MM.1S (cell line): Measurements from ENCODE around the gene KCNQ1.

ENCODE experiments used
- DNase-seq: peaks from one replicate; pipeline ENCODE4 v3.0.0-alpha.2; 2015
- H2AFZ ChIP-seq: fragments of 300-600 bp; sonication (generic); 2 replicates; pipeline ENCODE4 v1.6.0; 2016; ENCODE audit warnings: antibody characterized with exemption, low read length
- H3F3A ChIP-seq: fragments of 300-600 bp; sonication (generic); 2 replicates; pipeline ENCODE4 v1.6.1; 2016; ENCODE audit warnings: mild to moderate bottlenecking, antibody characterized with exemption, low read length, moderate library complexity, mixed read lengths; ENCODE audit not compliant: insufficient read depth
- H3K27ac ChIP-seq: fragments of 300-600 bp; sonication (generic); 2 replicates; pipeline ENCODE4 v1.5.1; 2016; ENCODE audit warnings: mild to moderate bottlenecking, low read length
- H3K27me3 ChIP-seq: fragments of 300-600 bp; sonication (generic); replicated peaks from 2 replicates; pipeline ENCODE4 v1.6.0; 2016; ENCODE audit warnings: low read length; ENCODE audit not compliant: insufficient read depth
- H3K36me3 ChIP-seq: fragments of 300-600 bp; sonication (generic); replicated peaks from 2 replicates; pipeline ENCODE4 v1.6.1; 2016; ENCODE audit warnings: mild to moderate bottlenecking, low read length, mixed read lengths; ENCODE audit not compliant: insufficient read depth
- H3K4me1 ChIP-seq: fragments of 300-600 bp; sonication (generic); 2 replicates; pipeline ENCODE4 v1.6.1; 2016; ENCODE audit warnings: low read length, mixed read lengths
- H3K4me2 ChIP-seq: fragments of 300-600 bp; sonication (generic); 2 replicates; pipeline ENCODE4 v1.6.0; 2016; ENCODE audit warnings: low read depth, low read length
- H3K4me3 ChIP-seq: fragments of 300-600 bp; sonication (generic); 2 replicates; pipeline ENCODE4 v1.5.1; 2016; ENCODE audit warnings: low read length, mixed read lengths
- H3K79me2 ChIP-seq: fragments of 300-600 bp; sonication (generic); 2 replicates; pipeline ENCODE4 v1.6.1; 2016; ENCODE audit warnings: mixed run types, low read length, mixed read lengths
- H3K9ac ChIP-seq: fragments of 300-600 bp; sonication (generic); 2 replicates; pipeline ENCODE4 v1.6.1; 2016; ENCODE audit warnings: low read length, mixed read lengths
- H3K9me2 ChIP-seq: fragments of 300-600 bp; sonication (generic); replicated peaks from 2 replicates; pipeline ENCODE4 v1.6.1; 2016; ENCODE audit warnings: mild to moderate bottlenecking, low read length, mixed read lengths; ENCODE audit not compliant: insufficient read depth
- H3K9me3 ChIP-seq: fragments of 300-600 bp; sonication (generic); replicated peaks from 2 replicates; pipeline ENCODE4 v1.6.1; 2016; ENCODE audit warnings: mild to moderate bottlenecking, low read length, mixed read lengths; ENCODE audit not compliant: insufficient read depth
- H4K20me1 ChIP-seq: fragments of 300-600 bp; sonication (generic); 2 replicates; pipeline ENCODE4 v1.6.1; 2016; ENCODE audit warnings: mild to moderate bottlenecking, low read length, moderate library complexity, mixed read lengths; ENCODE audit not compliant: insufficient read depth
- CTCF ChIP-seq: fragments of 300-600 bp; sonication (generic); IDR thresholded peaks from 2 replicates; pipeline ENCODE4 v1.5.1; 2016; ENCODE audit warnings: antibody characterized with exemption, low read length, mixed read lengths
- EZH2 ChIP-seq: fragments of 300-600 bp; sonication (generic); optimal IDR thresholded peaks from 2 replicates; pipeline ENCODE3; 2017; ENCODE audit warnings: low read depth, mild to moderate bottlenecking, antibody characterized with exemption, low read length, mixed read lengths
- EZH2phosphoT487 ChIP-seq: fragments of 300-600 bp; sonication (generic); IDR thresholded peaks from 2 replicates; pipeline ENCODE4 v1.6.1; 2018; ENCODE audit warnings: antibody characterized with exemption, low read length

KCNQ1 gene

GRCh38 chr11:2465202-2466068 is 20.6 kb downstream of the KCNQ1 start:
- peaks cover 37% of the 10 kb centered on the region for H3K4me1 ChIP-seq
- no peaks in the 10 kb centered on the region for H4K20me1 ChIP-seq
- DNase-seq, result no peak
- no peak overlapping the region for H3K4me2 ChIP-seq
- no peaks in the 10 kb centered on the region for H3K36me3 ChIP-seq
- H2AFZ ChIP-seq, result no peak overlapping the region
- H3K27me3 ChIP-seq, result no peaks in the 10 kb centered on the region
- H3K9ac ChIP-seq, result no peak overlapping the region
- peaks cover 8% of the 10 kb centered on the region for H3F3A ChIP-seq
- H3K79me2 ChIP-seq, result peaks cover 88% of the 10 kb centered on the region
- no peak overlapping the region for H3K4me3 ChIP-seq
- no peaks in the 10 kb centered on the region for H3K9me3 ChIP-seq
- TF ChIP-seq CTCF (no peak), EZH2 (no peak)
- H3K27ac ChIP-seq, result no peak overlapping the region
- H3K9me2 ChIP-seq, result no peaks in the 10 kb centered on the region

GRCh38 chr11:2466069-2466801 is 21.4 kb downstream of the KCNQ1 start:
- no peaks in the 10 kb centered on the region for H3K27me3 ChIP-seq
- TF ChIP-seq CTCF, result no peak
- TF ChIP-seq EZH2, result no peak
- no peak for TF ChIP-seq EZH2phosphoT487
- H3K9ac ChIP-seq, result peak overlapping the region; percentile 66; the same call in 1 of the 2 replicates
- H3K4me1 ChIP-seq, result peaks cover 29% of the 10 kb centered on the region
- no peak overlapping the region for H2AFZ ChIP-seq
- H3K9me3 ChIP-seq, result no peaks in the 10 kb centered on the region
- peak overlapping the region; percentile 89; the same call in 1 of the 2 replicates for H3K27ac ChIP-seq
- H3K9me2 ChIP-seq, result no peaks in the 10 kb centered on the region
- H3K4me2 ChIP-seq, result peak overlapping the region; percentile 99
- 0 out of 2 replicates have a peak, but pooled peaks cover 3% of the 10 kb centered on the region for H3F3A ChIP-seq
- no peaks in the 10 kb centered on the region for H4K20me1 ChIP-seq
- H3K4me3 ChIP-seq, result peak overlapping the region; percentile 44; the same call in 1 of the 2 replicates
- no peak for DNase-seq
- peaks cover 88% of the 10 kb centered on the region for H3K79me2 ChIP-seq
- no peaks in the 10 kb centered on the region for H3K36me3 ChIP-seq

- Histone ChIP-seq H3K27ac (peak overlapping the region; percentile 89), H2AFZ (peak overlapping the region; percentile 44), H4K20me1 (no peaks in the 10 kb centered on the region), H3K27me3 (no peaks in the 10 kb centered on the region), H3K4me2 (peak overlapping the region; percentile 99), H3K4me1 (peaks cover 23% of the 10 kb centered on the region), H3K36me3 (no peaks in the 10 kb centered on the region), H3K9ac (peak overlapping the region; percentile 66), H3K79me2 (peaks cover 88% of the 10 kb centered on the region), H3F3A (0 out of 2 replicates have a peak, but pooled peaks cover 3% of the 10 kb centered on the region), H3K9me2 (no peaks in the 10 kb centered on the region), H3K4me3 (peak overlapping the region; percentile 44), H3K9me3 (no peaks in the 10 kb centered on the region)
- TF ChIP-seq EZH2phosphoT487 (no peak), CTCF (no peak), EZH2 (no peak)
- DNase-seq, result peak; percentile 85
These were observed 22.3 kb downstream of the KCNQ1 start for GRCh38 chr11:2466869-2467694.
